Putamen (tissue), 1 donor: ENCODE measurements around the gene KANSL3.

Experiments used
- DNase-seq: peaks from one replicate; pipeline ENCODE4 v3.0.0-alpha.2; 2016; ENCODE audit warnings: low spot score

KANSL3 gene

DNA sequence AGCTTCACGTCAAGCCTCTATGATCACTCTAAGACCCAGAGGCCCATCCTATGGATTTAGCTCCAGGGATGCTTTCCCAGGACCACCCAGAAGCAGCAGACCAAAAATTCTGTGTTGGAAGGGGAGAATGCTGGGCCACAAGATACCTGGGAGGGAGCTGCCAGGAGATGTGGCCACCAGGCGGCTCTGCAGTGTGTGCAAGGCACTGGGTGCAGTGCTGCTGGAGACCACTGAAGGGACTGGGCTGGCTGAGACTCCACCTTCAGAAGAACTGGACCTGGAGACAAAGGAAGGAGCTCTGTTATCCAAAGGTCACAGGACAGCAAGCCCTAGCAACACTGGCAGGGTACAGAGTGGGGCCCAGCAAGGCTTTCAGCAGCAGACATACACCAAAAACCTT lies 34.0 kb downstream of the KANSL3 start:
- DNase-seq, result no peak

DNA sequence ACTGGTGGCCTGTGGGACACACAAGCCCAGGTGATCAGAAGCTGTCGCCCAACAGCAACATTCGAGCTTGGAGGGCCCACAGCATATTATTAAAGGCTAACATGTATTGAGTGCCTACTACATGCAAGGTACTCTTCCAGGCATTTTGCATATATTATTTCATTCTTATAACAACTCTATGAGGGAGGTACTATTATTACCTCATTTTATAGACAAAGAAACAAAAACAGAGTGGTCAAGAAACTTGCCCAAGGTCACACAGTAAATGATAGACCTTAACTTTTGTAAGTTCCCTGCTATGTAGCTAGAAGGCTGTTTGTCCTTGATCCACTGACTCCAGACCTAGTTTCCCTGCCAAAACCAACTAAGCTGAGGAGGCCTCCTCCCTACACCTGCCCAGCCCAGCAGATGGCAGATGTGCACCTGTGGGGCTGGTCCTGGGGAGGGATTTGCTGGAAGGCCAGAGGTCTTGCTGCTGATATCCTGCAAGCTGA lies 35.7 kb downstream of the KANSL3 start:
- DNase-seq, result no peak

DNA sequence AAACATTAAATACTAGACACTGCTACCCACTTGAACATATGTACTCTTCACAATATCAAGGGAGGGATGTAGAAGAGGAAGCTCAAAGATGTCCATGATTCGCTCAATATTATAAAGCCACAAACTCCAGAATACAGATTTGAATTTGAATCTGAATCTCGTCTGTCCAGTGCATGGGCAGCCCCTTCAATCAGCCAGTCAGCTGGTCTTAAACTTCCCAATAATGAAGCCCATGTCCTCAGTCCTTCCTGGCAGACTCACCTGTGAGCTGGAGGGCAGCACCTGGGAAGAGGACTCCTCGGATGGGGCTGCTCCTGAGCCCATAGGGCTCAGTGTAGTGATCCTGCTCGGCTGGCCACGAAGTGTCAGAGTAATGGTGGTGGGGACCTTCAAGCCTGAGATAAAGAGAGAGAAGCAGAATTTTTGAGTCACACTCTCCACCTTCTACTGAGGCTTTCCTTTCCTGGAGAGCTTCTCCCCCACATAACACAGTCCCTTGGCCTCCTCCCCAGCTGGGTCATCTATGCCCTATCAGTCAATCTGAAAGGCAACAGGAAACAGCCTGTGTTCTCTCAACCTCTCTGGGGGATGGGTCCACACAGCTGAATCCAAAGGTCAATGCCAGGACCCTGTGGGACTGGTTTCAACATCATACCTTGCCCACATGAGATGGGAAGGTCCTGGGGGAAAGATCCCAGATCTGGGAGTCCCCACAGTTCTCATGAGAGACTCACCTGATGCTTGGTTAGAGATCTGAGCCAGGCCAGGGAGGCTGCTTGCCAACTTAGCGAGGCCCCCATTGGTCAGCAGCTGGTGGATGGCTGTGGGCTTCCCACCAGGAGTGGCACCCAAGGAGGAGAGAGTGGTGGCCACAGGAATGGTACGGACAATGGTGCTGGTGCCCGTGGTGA lies 36.5 kb downstream of the KANSL3 start:
- no peak for DNase-seq

DNA sequence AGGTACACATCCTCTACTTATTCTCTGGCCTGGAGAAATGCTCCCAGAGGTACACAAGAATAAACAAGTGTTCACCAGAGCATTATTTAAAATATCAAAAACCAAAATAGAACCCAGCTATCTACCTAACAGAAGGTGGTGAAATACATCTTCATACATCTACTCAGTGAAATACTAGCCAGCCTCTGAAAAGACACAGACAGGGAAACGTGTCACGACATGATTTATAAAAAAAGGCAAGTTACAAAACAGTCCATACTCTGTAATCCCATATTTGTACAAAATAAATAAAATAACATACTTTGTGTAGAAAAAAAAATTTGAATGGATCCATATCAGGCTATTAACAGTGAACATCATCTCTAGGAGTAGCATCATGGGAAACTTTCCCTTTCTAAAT lies 38.2 kb downstream of the KANSL3 start:
- DNase-seq, result no peak

DNA sequence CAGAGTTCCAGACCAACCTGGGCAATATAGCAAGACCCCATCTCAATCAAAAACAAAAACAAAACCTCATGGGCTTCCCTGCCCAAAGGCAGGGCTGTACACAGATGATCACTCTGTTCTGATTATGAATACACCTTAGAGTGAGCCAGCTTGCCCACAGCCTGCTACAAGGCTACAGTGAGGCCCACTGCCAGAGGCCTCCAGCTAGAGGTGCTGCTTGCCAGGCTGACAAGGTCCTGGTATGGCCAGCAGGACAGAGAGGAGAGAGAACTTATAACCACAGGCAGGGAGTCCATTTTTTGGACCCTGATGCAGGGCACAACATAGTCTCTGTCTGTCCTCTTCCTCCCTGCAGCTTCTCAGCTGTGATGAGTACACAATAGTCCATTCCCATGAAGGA lies 41.5 kb downstream of the KANSL3 start:
- no peak for DNase-seq

DNA sequence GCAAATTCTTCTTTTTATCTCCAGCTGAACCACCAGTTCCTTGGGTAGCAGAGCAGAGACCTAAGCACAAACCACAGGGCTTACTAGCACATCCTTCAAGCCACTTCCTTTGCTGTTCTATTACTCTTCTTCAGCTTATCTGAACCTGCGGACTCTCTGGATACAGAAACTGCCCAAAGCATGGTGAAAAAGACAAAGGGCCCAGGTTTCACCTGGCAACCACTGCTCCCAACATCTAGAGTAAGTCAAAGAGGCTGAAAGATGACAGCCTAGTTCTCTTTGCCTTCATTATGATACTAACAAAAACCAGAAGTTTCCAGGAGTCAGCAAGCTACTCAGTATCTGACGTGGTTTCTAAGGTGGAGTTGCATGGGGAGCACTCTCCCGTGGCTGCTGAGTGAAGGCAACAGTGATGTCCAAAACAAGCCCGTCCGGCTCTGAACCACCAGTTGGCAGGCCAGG lies 43.4 kb downstream of the KANSL3 start:
- DNase-seq, result no peak

DNA sequence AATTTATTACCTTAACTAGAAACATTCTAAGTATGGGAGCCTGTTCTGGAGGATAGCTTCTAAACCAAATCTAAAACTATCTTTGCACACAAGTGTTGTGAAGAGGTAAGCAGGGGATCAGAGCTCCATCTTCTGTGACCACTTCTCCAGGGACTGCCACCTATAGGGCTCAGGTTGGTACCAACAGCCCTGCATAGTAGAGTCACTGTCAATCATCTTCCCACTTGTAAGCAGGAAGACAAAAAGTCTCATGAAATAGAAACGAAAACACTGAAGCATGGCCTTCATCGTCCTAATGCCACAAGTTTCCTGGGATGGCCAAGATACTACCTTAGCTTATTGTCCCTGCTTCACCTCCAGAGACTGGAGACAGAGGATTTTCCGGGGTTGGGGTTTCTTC lies 43.8 kb downstream of the KANSL3 start:
- no peak for DNase-seq

DNA sequence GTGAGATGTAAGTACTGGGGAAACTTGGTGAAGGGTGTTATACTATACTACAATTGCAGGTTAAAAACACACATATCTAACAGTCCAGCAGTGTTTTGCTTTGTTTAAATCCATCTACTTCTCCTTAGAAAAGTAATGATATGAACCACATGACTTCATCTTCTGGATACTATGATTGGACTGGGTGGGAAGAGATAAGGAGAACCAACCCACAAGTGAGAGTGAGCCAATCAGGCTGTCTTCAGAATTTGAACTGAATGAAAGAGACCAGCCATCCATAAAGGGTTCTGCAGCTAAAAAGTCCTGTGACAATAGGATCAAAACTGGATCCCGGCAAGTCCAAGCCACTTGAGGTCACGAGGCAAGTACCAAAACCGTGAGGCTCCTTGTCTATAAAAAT lies 46.6 kb downstream of the KANSL3 start:
- DNase-seq, result no peak

DNA sequence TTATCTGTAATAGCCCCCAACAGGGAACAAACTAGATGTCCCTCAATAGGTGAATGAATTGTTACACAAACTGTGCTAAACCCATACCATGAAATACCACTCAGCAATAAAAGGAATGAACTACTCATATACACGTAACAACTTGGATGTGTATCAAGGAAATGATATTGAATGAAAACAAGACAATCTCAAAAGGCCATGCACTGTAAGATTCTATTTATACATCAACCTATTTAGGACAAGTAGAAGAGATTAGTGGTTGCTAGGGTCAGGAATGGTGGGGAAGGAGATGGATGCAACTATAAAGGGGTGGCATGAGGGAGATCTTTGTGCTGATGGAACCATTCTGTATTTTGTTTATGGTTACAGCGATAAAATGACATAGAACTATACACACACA lies 47.1 kb downstream of the KANSL3 start:
- DNase-seq, result no peak

DNA sequence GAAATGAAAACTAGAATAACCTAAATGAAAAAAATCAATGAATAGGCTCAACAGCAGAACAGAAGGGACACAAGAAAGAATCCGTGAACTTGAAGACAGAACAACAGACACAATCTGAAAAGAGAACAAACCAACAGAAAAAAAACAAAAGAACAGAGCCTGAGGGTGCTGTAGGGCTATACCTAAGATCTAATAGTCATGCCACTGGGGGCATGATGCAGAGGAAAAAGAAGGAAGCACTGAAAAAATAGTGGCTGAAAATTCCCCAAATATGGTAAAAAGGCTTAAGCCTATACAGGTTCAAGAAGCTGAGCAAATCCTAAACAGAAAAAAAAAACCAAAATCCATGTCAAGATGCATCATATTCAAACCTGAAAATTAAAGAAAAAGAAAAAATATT lies 50.3 kb downstream of the KANSL3 start:
- no peak for DNase-seq

DNA sequence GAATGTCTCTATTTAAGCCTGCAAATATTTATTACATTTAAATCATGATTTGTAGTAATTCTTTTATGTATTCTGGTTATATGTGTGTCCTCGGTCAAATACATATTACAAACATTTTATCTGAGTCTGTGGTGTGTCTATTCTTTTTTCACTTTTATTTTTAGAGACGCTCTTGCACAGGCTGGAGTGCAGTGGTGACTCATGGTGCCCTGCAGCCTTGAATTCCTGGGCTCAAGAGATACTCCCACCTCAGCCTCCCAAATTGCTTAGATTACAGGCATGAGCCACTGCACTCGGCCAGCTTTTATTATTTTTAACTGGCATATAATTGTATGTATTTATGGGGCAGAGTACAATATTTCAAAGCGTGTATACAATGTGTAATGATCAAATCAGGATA lies 54.1 kb downstream of the KANSL3 start:
- DNase-seq, result no peak

DNA sequence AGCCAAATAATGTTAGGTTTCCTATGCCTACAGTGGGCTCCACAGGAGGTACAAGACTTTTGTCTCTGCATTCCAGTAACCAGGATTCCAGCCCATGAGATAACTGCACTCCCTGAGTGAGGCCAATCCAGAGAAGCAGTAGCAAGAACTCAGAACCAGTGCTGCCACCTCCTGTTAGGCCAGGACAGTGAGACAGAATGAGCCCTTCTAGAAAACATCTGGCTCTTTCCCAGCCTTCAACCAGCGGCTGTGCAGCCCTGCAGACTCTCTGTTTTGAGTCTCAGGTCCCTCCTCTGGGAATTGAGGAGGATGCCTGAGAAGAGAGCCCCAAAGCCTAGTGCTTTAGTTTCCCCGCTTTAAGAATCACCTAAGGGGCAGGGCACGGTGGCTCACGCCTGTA lies 57.3 kb downstream of the KANSL3 start:
- no peak for DNase-seq

DNA sequence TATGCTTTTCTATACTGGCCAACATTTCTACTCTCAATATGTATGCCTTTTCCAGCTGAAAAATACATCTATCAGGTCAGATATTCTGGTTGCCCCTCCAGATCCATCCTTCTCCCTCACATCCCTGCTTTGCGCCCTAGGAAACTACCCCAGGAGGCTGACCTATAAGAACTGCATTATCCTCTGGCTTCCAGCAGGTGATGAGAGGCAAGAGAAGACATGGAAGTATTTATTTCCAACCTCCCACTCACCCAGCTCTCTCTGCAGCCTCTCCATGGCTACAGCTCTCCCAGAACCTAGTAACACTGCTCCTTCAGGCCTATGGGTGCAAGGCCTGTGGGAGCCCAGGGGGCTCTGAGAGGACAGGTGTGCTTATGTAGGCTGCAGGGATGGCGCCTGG lies 58.7 kb downstream of the KANSL3 start:
- DNase-seq, result no peak

DNA sequence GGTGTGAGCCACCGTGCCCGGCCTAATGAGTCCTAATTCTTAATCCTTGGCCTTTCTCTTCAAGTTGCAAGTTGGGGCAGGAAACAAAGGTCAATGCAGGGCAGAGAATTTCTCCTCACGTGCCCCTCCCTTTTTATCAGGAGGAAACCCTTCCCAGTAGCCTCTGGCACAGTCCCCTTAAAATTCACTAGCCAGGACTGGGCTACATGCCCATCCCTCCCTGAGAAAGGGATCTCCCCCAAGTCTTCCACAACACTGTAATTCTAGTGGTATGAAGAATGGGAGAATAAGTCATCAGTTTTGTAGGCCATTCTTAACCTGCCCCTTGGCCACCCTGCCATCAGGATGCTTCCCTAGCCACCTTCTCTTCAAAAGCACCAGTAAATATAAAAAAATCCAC lies 59.4 kb downstream of the KANSL3 start:
- DNase-seq, result no peak

DNA sequence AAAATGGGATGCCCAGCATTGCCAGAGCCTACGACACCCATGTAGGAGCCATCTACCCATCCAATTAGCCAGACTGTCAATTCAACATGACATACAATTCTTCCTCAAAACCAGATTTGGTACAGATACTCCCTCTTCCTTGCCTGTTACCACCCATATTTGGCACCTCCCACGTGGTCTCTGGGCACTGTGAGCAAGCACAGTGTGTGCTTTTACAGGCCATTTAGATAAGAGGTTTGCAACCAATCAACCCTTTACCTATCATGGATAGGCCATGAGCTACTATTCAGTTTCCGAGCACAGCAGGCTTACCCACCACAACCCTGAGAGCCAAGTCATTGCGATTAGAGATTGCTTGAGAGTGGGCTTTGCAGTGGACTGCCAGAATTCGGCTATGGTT lies 60.6 kb downstream of the KANSL3 start:
- DNase-seq, result no peak

DNA sequence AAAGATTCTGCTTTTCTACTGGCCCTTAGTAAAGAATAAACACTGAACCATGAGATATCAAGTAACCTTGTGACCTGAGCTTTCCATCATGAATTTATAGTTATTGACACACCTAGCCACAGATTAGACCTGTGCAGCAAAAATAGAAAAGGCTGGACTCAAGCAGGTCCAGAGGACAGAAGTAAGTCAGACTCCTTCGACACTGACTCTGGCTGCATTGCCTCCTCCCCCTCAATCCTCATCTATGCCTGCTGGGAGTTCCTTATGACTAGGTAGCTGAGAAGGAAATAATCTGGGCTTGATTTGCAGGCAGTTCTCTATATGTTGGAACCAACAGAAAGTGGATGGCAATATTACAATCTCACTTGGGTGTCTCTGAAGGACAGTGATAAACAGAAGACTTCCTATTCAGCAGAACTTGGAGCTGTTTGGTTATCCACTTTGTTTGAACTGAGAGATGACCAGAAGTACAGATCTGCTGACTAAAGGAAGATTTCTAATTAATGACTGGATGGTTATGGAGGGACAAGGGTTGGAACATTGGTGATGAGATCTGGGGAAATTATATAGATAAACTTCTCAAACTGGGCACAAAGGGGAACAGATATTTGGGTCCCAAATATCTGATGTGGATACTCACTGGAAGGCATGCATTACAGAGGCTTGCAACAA lies 62.2 kb downstream of the KANSL3 start:
- DNase-seq, result no peak

DNA sequence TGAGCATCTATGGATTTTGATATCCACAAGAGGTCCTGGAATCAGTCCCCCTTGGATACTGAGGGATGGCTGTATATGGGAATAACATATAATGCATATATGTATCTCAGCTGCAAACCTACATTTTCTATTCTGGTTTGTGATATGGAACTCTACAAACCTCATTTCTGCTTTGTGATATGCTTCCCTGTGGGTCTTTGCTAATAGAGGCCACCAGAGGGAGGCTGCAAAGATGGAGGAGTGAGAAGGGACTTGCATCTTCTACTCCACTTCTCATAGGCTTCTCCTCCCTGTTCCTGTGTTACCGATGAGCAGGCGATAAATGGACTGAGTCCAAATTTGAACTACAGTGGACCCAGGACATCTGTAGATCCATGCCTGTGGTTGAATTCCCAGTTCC lies 63.7 kb downstream of the KANSL3 start:
- DNase-seq, result no peak

DNA sequence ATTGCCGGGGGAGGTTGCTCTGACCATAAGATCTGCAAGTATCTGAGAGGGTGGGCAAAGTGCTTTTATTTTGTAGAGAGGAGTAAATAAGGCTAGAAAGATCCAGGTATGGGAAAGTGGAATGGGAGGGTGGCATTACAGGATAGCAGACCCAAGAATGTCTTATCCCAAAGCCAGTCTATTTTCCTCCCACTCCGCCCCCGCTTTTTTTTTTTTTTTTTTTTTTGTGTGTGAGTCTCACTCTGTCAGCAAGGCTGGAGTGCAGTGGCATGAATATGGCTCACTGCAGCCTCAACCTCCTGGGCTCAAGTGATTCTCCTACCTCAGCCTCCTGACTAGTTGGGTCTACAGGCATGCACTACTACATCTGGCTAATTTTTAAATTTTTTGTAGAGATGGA lies 70.0 kb downstream of the KANSL3 start:
- no peak for DNase-seq

DNA sequence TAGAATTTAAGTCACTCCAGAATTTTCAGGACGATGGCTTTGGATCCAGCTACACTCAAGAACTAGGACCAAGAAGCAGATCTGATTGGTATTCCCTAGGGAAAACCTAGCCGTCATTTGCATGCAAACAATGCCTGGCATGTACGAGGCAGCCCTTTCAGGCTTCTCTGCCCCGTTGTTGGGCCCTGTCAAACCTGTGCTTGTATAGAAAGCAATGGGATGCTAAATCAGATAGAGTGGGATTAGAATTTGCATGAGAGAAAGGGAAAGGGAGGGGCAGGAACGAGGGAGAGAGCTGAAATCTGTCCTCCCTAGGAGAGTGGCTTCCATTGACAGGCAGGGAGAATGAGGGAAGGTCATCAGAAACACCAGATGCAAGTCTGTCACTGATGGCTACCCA lies 73.0 kb downstream of the KANSL3 start:
- no peak for DNase-seq

DNA sequence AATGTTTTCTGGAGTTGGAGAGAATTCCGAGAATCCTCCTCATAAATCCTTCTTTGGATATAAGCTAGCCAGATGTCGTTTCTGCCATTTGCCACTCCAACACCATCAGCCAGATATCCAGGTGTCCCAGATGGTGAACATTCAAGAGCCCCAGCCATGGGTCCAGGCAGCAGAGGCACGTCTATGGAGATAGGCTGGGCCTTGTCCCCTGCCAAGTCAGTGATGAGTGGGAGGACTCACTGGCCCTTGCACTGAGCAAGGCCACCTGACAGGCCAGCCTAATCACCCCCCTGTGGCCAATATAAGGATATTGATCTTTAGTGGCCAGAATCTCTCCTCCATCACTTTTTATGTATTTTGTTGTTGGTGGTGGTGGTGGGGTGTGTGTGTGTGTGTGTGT lies 73.5 kb downstream of the KANSL3 start:
- no peak for DNase-seq

DNA sequence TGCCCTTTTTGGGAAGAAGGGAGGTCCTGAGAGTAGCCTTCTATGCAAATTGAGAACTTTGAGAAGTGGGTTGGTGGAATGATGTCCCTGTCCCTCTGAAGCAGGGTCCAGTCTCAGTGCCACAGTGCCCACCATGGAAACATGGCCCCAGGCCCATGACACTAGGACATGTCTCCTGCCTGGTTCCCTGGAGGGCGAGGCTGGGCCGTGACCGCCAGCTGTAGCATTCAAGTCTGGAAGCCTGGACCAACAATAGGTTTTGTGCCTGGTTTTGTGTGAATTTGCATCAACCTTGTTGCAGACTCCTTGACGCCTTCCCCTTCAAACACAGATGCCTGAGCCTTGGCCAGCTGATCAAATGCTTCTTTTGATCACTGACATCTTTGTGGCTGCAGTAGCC lies 74.1 kb downstream of the KANSL3 start:
- DNase-seq, result no peak

DNA sequence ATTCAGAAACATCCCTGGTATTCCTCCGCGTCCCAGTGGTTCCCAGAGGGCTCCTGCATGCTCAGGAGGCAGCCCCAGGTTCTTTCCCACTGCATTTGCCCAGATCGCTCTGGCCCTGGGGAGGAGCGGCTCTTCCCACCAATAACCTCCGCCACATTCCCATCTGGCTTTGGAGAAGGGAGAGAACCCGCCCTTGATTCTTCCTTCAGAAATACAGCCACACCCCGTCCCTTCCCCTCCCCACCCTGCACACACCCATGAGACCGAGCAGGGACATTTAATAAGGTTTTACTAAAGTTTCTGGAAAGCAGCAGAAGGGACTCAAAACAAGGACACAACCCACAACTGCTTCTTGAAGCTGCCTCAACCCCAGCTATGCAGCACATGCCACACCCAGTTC lies 79.6 kb downstream of the KANSL3 start:
- DNase-seq, result no peak

DNA sequence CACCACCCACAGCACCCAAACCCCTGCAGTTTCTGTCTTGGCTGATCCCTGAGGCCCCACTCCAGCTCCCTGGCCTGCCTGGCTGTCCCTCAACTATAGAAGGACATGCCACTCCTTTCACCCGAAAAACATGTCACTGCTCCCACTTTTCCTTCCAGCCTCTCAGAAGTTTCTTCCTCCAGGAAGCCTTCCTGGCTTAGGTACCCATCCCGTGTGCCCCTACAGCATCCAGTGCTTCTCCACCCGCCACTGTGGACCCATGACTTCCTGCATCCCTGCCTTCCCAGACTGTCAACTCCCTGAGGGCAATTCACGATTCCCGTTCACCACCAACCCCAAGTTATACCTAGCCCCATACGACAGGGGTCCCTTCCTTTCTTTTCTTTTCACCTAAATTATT lies 80.1 kb downstream of the KANSL3 start:
- no peak for DNase-seq
